Measurements from ENCODE around the gene ENTHD1.
"Not testable (repeated sequence)": the region's sequence is repeated elsewhere in the genome, so short reads cannot be mapped to it uniquely, and the experiment has no call there.

The ENTHD1 gene

DNA sequence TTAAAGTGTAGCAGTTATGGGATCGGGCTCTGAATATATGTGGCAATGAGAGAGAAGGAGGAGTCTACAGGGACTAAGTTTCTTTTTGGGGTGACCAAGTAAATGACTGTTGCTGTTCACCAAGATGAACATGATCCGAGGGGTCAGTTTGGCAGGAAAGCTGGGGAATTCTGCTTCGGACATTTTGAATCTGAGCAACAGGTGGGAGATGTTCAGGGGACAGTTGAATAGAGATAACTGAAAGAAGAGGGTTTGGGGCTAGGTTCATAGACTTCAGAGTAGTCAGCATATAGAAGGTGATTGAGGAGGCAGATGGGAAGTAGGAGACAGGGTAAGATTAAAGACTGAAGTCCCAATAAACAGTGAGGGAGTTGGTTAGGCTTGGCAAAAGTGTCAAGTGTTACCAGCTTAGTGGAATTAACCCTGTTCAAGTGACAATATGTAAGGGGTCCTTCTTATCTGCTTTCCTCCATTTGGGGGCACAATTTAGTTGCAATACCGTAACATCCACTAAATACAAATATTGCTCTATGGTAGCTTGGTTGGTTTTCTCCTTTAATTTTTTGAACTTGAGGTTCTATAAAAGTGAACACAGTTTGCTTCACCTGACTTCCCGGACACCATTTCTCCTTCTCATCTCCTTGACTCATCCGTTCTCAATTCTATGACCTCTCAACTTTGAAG, 2.9 kb upstream of the ENTHD1 start:
- Histone ChIP-seq H3F3A (ENCODE audit: insufficient read depth) (no peaks in the 10 kb centered on the region), H3K9me3 (ENCODE audit: insufficient read depth, low read length) (no peaks in the 10 kb centered on the region), H3K9me2 (replicated peaks; ENCODE audit: insufficient read depth, low read length) (no peaks in the 10 kb centered on the region), H3K79me2 (ENCODE audit: insufficient read depth, low read length) (no peaks in the 10 kb centered on the region), H3K4me2 (ENCODE audit: low read depth, low read length, poor library complexity, severe bottlenecking) (no peak overlapping the region), H3K36me3 (ENCODE audit: low read length) (no peaks in the 10 kb centered on the region), H3K27ac (ENCODE audit: low read depth, low read length) (no peak overlapping the region), H4K20me1 (ENCODE audit: low read depth, low read length) (no peaks in the 10 kb centered on the region), H2AFZ (ENCODE audit: low read depth, low read length, severe bottlenecking) (no peak overlapping the region), H3K9ac (ENCODE audit: low read length) (no peak overlapping the region), H3K4me3 (ENCODE audit: insufficient read depth, low read length, poor library complexity, severe bottlenecking) (no peak overlapping the region), H3K27me3 (ENCODE audit: low read length) (no peaks in the 10 kb centered on the region)
- TF ChIP-seq, protein P1, sequence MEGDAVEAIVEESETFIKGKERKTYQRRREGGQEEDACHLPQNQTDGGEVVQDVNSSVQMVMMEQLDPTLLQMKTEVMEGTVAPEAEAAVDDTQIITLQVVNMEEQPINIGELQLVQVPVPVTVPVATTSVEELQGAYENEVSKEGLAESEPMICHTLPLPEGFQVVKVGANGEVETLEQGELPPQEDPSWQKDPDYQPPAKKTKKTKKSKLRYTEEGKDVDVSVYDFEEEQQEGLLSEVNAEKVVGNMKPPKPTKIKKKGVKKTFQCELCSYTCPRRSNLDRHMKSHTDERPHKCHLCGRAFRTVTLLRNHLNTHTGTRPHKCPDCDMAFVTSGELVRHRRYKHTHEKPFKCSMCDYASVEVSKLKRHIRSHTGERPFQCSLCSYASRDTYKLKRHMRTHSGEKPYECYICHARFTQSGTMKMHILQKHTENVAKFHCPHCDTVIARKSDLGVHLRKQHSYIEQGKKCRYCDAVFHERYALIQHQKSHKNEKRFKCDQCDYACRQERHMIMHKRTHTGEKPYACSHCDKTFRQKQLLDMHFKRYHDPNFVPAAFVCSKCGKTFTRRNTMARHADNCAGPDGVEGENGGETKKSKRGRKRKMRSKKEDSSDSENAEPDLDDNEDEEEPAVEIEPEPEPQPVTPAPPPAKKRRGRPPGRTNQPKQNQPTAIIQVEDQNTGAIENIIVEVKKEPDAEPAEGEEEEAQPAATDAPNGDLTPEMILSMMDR (IDR thresholded peaks at IDR 0.05; ENCODE audit: insufficient read depth, low read length, poor library complexity, severe bottlenecking), result no peak
- no peak for TF ChIP-seq EZH2phosphoT487 (conservative IDR thresholded peaks at IDR 0.05; ENCODE audit: low read length)

DNA sequence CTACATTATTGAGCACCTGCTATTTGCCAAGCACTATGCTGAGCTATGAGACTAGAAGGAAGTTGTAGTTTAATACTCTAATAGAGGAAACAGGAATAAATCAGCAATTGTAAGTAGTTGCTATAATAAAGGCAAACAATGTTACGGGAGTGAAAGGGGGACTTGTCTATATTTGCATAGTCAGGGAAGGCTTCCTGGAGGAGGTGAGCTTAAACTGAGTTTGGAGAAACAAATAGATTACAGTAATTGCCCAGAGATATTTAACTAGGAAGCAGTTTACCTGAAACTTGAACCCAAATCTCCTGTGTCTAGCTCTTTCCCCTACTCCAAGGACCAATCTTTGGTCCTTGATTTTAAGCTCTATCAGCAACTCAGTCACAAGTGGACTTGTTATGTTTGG, 2.1 kb upstream of the ENTHD1 start:
- Histone ChIP-seq H3K9me3 (ENCODE audit: insufficient read depth, low read length) (no peaks in the 10 kb centered on the region), H3K27me3 (ENCODE audit: low read length) (no peaks in the 10 kb centered on the region), H3F3A (ENCODE audit: insufficient read depth) (no peaks in the 10 kb centered on the region), H2AFZ (ENCODE audit: low read depth, low read length, severe bottlenecking) (no peak overlapping the region), H3K36me3 (ENCODE audit: low read length) (no peaks in the 10 kb centered on the region), H3K9ac (ENCODE audit: low read length) (no peak overlapping the region), H3K4me3 (ENCODE audit: insufficient read depth, low read length, poor library complexity, severe bottlenecking) (no peak overlapping the region), H3K27ac (ENCODE audit: low read depth, low read length) (no peak overlapping the region), H4K20me1 (ENCODE audit: low read depth, low read length) (no peaks in the 10 kb centered on the region), H3K4me2 (ENCODE audit: low read depth, low read length, poor library complexity, severe bottlenecking) (no peak overlapping the region), H3K9me2 (replicated peaks; ENCODE audit: insufficient read depth, low read length) (no peaks in the 10 kb centered on the region), H3K79me2 (ENCODE audit: insufficient read depth, low read length) (no peaks in the 10 kb centered on the region)
- TF ChIP-seq, protein P1 (IDR thresholded peaks at IDR 0.05; ENCODE audit: insufficient read depth, low read length, poor library complexity, severe bottlenecking), result no peak
- TF ChIP-seq EZH2phosphoT487 (conservative IDR thresholded peaks at IDR 0.05; ENCODE audit: low read length), result no peak

DNA sequence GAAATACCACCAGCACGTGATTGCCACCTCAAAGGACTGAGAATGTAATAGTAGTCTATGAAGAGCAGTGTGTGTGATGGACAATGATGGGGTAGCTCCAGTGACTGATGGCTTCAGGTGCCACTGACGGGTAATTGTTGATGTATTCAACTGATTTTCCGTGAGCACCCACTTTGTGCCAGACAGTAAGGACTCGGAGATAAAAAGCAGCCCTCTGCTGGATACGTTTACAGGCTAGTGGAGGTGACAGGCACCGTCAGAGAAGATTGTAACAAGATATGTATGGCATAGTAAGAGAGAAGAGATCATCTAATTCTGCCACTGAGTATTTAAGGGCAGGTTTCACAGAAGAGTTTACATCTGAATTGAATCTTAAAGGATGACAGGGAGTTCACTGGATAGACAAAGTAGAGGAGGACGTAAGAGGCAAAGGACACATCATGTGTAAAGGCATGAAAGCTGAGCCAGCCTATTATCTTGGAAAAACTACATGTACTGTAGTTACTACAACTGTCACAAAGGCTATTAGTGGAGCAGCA, 1.1 kb upstream of the ENTHD1 start:
- H2AFZ ChIP-seq (ENCODE audit: low read depth, low read length, severe bottlenecking), result no peak overlapping the region
- no peaks in the 10 kb centered on the region for H4K20me1 ChIP-seq (ENCODE audit: low read depth, low read length)
- no peak for TF ChIP-seq EZH2phosphoT487 (conservative IDR thresholded peaks at IDR 0.05; ENCODE audit: low read length)
- TF ChIP-seq, protein P1 (IDR thresholded peaks at IDR 0.05; ENCODE audit: insufficient read depth, low read length, poor library complexity, severe bottlenecking), result no peak
- no peaks in the 10 kb centered on the region for H3K27me3 ChIP-seq (ENCODE audit: low read length)
- no peak overlapping the region for H3K9ac ChIP-seq (ENCODE audit: low read length)
- H3K9me2 ChIP-seq (replicated peaks; ENCODE audit: insufficient read depth, low read length), result no peaks in the 10 kb centered on the region
- no peaks in the 10 kb centered on the region for H3K36me3 ChIP-seq (ENCODE audit: low read length)
- no peaks in the 10 kb centered on the region for H3K9me3 ChIP-seq (ENCODE audit: insufficient read depth, low read length)
- H3K4me2 ChIP-seq (ENCODE audit: low read depth, low read length, poor library complexity, severe bottlenecking), result no peak overlapping the region
- no peak overlapping the region for H3K27ac ChIP-seq (ENCODE audit: low read depth, low read length)
- H3K79me2 ChIP-seq (ENCODE audit: insufficient read depth, low read length), result no peaks in the 10 kb centered on the region
- no peak overlapping the region for H3K4me3 ChIP-seq (ENCODE audit: insufficient read depth, low read length, poor library complexity, severe bottlenecking)
- no peaks in the 10 kb centered on the region for H3F3A ChIP-seq (ENCODE audit: insufficient read depth)

DNA sequence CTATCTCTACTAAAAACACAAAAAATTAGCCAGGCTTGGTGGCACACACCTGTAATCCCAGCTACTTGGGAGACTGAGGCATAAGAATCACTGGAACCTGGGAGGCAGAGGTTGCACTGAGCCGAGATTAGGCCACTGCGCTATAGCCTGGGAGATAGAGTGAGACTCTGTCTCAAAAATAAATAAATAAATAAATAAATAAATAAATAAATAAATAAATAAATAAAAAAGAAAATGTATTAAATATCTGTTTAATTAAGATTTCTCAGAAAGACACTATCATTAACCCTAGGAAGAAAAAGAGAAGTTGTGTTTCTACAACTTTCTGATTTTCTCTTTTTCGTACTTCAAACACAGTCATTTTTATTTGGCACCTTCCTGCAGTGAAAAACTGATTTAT, 3.6 kb downstream of the ENTHD1 start:
- not testable (repeated sequence) for H4K20me1 ChIP-seq (ENCODE audit: low read depth, low read length); H3K9me2 ChIP-seq (replicated peaks; ENCODE audit: insufficient read depth, low read length); H3K79me2 ChIP-seq (ENCODE audit: insufficient read depth, low read length); H3K36me3 ChIP-seq (ENCODE audit: low read length); H3K9me3 ChIP-seq (ENCODE audit: insufficient read depth, low read length); H3K9ac ChIP-seq (ENCODE audit: low read length); H2AFZ ChIP-seq (ENCODE audit: low read depth, low read length, severe bottlenecking); H3K27me3 ChIP-seq (ENCODE audit: low read length); H3K4me2 ChIP-seq (ENCODE audit: low read depth, low read length, poor library complexity, severe bottlenecking); H3K27ac ChIP-seq (ENCODE audit: low read depth, low read length); H3F3A ChIP-seq (ENCODE audit: insufficient read depth); H3K4me3 ChIP-seq (ENCODE audit: insufficient read depth, low read length, poor library complexity, severe bottlenecking)

Data from SU-DHL-6 (cell line).